Peyer's patch (tissue), 4 donors: ENCODE measurements around the gene CDK2. TPM values are rescaled to one million over a fixed set of nuclear protein-coding genes. Genes with fewer than 3 reads are reported as not detected.
"Not testable (repeated sequence)": the region's sequence is repeated elsewhere in the genome, so short reads cannot be mapped to it uniquely, and the experiment has no call there.

Experiments
- DNase-seq, 3 donors: peaks; one replicate each; pipeline ENCODE4 v3.0.0-alpha.2; 2017 to 2019
- H3K27ac ChIP-seq, 4 donors: fragments of 200-600 bp; sonication (generic); one replicate each; pipeline ENCODE4 v1.5.1; 2016 to 2019
- H3K27me3 ChIP-seq, 2 donors: fragments of 200-600 bp; sonication (generic); one replicate each; pipeline ENCODE4 v1.5.1; 2019
- H3K36me3 ChIP-seq, 3 donors: fragments of 200-600 bp; sonication (generic); one replicate each; pipeline ENCODE4 v1.5.1; 2016 to 2019
- H3K4me1 ChIP-seq, 4 donors: fragments of 200-600 bp; sonication (generic); one replicate each; pipeline ENCODE4 v1.5.1; 2016 to 2019
- H3K4me3 ChIP-seq, 4 donors: fragments of 200-600 bp; sonication (generic); 1 replicate in 3 of 4; 2 replicates in 1 of 4; pipeline ENCODE4 v1.5.1; 2016 to 2019; ENCODE audit warnings: mild to moderate bottlenecking in 1 of 4
- H3K9me3 ChIP-seq, 4 donors: fragments of 200-600 bp; sonication (generic); one replicate each; pipeline ENCODE4 v1.5.1; 2016 to 2019; ENCODE audit warnings: mild to moderate bottlenecking in 1 of 4
- CTCF ChIP-seq, 6 experiments: fragments of 450-650 bp in 4 of 6; fragments of 200-600 bp in 2 of 6; sonication (generic) in 1 of 6; IDR thresholded peaks; one replicate each; pipeline ENCODE4 v1.5.1; 2017 to 2019; ENCODE audit warnings: antibody characterized with exemption in 6 of 6, mild to moderate bottlenecking in 3 of 6, moderate library complexity in 1 of 6
- POLR2A ChIP-seq, 2 donors: fragments of 450-650 bp; IDR thresholded peaks; one replicate each; pipeline ENCODE4 v1.5.1; 2017; ENCODE audit warnings: antibody characterized with exemption in 2 of 2, mild to moderate bottlenecking in 2 of 2, moderate library complexity in 2 of 2
- total RNA-seq, 4 donors: library from RNA; depleted of rRNA; stranded (reverse); fragments of >200 nt; gene quantifications; one replicate each; pipeline ENCODE4 v1.1.0, GENCODE V29; 2016

Gene CDK2
- total RNA-seq, 4 donors from 2014 or later: 7.7 to 55.3 (median 13.4) TPM

DNA sequence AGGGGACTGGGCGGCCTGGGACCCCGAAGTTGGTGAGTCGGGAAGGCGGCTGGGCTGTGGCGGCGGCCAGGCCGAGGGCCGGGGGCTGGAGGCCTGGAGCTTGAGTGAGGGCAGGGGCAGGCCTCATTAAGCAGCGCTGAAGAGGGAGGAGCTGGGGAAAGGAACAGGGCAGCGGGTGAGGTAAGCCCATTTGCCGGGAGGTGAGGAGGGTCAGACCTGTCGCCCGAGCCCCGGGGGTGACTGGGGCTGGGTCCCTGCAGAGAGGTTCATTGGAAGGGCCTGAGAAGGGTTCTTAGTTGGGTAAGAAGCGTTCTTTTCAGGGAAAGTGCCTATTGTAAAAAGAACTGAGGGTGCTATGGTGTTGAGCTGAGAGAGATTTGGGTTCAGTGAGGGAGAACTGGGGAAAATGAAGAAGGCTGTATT lies 7.7 kb downstream of the CDK2 start:
- H3K4me1 ChIP-seq: peaks cover 0 to 35% (median 2%) of the 10 kb centered on the region in 4 donors
- peaks cover 0 to 4% (median 0%) of the 10 kb centered on the region in 3 donors for H3K36me3 ChIP-seq
- peak overlapping the region; percentile 71 to 100 (median 95) for H3K4me3 ChIP-seq
- peak overlapping the region; percentile 90 to 98 (median 94) for H3K27ac ChIP-seq
- H3K27me3 ChIP-seq: no peaks in the 10 kb centered on the region
- peak in 2 of 3 donors; percentile 20 to 70 for DNase-seq
- H3K9me3 ChIP-seq: no peaks in the 10 kb centered on the region
- TF ChIP-seq POLR2A (IDR thresholded peaks at IDR 0.05) (no peak), CTCF (IDR thresholded peaks at IDR 0.05) (no peak)

GRCh38 chr12:55978393-55978792 lies 11.8 kb downstream of the CDK2 start:
- DNase-seq: no peak
- no peak for TF ChIP-seq POLR2A (IDR thresholded peaks at IDR 0.05)
- no peak for TF ChIP-seq CTCF (IDR thresholded peaks at IDR 0.05)
- peaks cover 0 to 25% (median 2%) of the 10 kb centered on the region in 4 donors for H3K4me1 ChIP-seq

DNA sequence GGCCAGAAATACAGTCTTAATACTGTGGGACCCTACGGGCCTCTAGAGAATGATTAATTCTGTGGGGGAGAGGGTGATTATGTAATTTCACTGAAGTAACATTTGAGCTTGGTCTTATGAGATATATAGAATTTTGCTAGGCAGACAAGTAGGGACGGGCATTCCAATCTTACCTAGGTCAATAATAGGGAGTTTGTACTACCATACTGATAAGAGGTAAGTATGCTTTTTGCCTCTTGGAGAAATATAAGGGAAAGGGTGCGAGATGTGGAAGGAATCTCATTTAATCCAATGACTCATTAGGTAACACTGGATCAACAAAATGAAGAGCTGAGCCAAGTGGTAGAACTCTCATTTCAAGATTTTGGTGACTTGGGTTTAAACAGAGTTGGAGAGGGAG lies 12.4 kb downstream of the CDK2 start:
- TF ChIP-seq POLR2A (IDR thresholded peaks at IDR 0.05) (no peak), CTCF (IDR thresholded peaks at IDR 0.05) (no peak)
- H3K27ac ChIP-seq: no peak overlapping the region
- no peaks in the 10 kb centered on the region for H3K27me3 ChIP-seq
- H3K36me3 ChIP-seq: peaks cover 0 to 36% (median 0%) of the 10 kb centered on the region in 3 donors
- H3K4me3 ChIP-seq: no peak overlapping the region
- DNase-seq: no peak
- peaks cover 0 to 25% (median 2%) of the 10 kb centered on the region in 4 donors for H3K4me1 ChIP-seq
- no peaks in the 10 kb centered on the region for H3K9me3 ChIP-seq

More at GRCh38 chr12:55978393-55978792, 11.8 kb downstream of the CDK2 start:
- Histone ChIP-seq H3K27ac (no peak overlapping the region), H3K36me3 (peaks cover 0 to 30% (median 0%) of the 10 kb centered on the region in 3 donors), H3K9me3 (no peaks in the 10 kb centered on the region), H3K27me3 (no peaks in the 10 kb centered on the region), H3K4me3 (no peak overlapping the region)

GRCh38 chr12:55981882-55982281 lies 15.3 kb downstream of the CDK2 start:
- H3K36me3 ChIP-seq: peaks cover 0 to 55% (median 0%) of the 10 kb centered on the region in 3 donors
- not testable (repeated sequence) for DNase-seq

DNA sequence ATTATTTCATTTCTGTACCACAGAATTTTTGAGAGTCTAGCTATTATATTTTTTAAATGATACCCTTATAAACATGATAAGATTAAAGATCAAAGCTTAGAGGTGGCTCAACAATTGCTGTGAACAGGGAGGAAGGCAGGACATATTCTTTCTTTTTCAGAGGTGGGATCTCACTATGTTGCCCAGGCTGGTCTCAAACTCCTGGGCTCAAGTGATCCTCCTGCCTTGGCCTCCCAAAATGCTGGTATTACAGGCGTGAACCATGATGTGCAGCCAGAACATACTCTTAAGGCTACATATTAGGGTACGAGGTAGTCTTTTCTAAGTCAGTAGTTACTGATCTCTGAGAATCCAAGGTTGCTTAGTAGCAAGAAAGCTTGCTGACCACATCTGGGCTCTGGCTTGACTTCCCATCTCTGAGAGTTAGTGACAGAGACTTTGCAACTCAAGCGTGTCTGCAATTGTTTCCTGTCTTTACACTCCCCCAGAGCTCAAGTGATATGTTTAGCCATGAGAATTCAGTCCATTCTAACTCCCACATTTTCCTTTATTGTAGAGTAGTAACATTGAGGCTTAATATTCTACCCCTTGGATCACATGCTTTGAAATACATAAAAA lies 15.8 kb downstream of the CDK2 start:
- Histone ChIP-seq H3K36me3 (peaks cover 0 to 60% (median 0%) of the 10 kb centered on the region in 3 donors), H3K27me3 (no peaks in the 10 kb centered on the region), H3K4me3 (no peak overlapping the region), H3K4me1 (peaks cover 0 to 4% (median 0%) of the 10 kb centered on the region in 4 donors), H3K9me3 (no peaks in the 10 kb centered on the region), H3K27ac (no peak overlapping the region)
- no peak for TF ChIP-seq CTCF (IDR thresholded peaks at IDR 0.05)
- no peak for TF ChIP-seq POLR2A (IDR thresholded peaks at IDR 0.05)
- DNase-seq: peak in 1 of 3 donors; percentile 38

More at GRCh38 chr12:55981882-55982281, 15.3 kb downstream of the CDK2 start:
- H3K27ac ChIP-seq, H3K4me3 ChIP-seq, H3K27me3 ChIP-seq, H3K9me3 ChIP-seq, H3K4me1 ChIP-seq: not testable (repeated sequence)

DNA sequence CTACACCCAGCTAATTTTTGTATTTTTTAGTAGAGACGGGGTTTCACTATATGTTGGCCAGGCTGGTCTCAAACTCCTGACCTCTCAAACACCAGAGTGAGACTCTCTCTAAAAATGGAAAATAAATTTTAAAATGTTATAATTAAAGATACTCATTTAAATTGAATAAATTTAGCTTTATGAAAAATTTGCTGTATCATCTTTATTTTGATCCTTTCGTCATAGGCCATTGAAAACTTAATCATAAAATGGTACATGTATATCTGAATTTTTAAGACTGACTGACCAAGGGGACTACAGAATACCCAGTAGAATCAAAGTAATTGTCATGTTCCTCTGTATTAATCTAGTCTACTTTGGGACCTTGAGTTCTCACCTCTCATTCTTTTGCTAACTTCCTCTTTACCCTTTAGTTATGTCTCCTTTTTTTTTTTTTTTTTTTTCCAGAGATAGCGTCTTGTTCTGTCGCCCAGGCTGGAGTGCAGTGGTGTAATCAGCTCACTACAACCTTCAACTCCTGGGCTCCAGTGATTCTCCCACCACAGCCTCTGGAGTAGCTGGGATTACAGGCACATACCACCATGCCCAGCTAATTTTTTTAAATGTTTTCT lies 16.7 kb downstream of the CDK2 start:
- H3K36me3 ChIP-seq: peaks cover 0 to 69% (median 0%) of the 10 kb centered on the region in 3 donors
- H3K27me3 ChIP-seq: no peaks in the 10 kb centered on the region
- H3K9me3 ChIP-seq: no peaks in the 10 kb centered on the region

More for the DNA sequence above, 16.7 kb downstream of the CDK2 start:
- DNase-seq: no peak
- no peak for TF ChIP-seq POLR2A (IDR thresholded peaks at IDR 0.05)
- no peak for TF ChIP-seq CTCF (IDR thresholded peaks at IDR 0.05)
- Histone ChIP-seq H3K4me3 (no peak overlapping the region), H3K4me1 (no peaks in the 10 kb centered on the region), H3K27ac (no peak overlapping the region)
